HepG2 (cell line): Measurements from ENCODE around the gene ZPR1. TPM values are rescaled to one million over a fixed set of nuclear protein-coding genes. Genes with fewer than 3 reads are reported as not detected.

Experiments used
- ARID5B ChIP-seq: IDR thresholded peaks from 2 replicates; pipeline ENCODE4 v1.4.0; 2020; ENCODE audit warnings: mild to moderate bottlenecking, missing genetic modification reagents
- EHMT2 ChIP-seq: fragments of 200-600 bp; sonication (generic); IDR thresholded peaks from 2 replicates; pipeline ENCODE4 v1.7.0; 2017; ENCODE audit warnings: antibody characterized with exemption, low read depth, low read length, borderline replicate concordance
- FOXK1 ChIP-seq: sonication (generic); formaldehyde crosslinking; IDR thresholded peaks from 2 replicates; pipeline ENCODE4 v1.4.0; 2020; ENCODE audit warnings: low read depth, missing genetic modification reagents, borderline replicate concordance
- HHEX ChIP-seq: IDR thresholded peaks from 2 replicates; pipeline ENCODE4 v1.6.1; 2016; ENCODE audit warnings: control low read depth
- HNRNPUL1 ChIP-seq: fragments of 200-400 bp; formaldehyde crosslinking; IDR thresholded peaks from 2 replicates; pipeline ENCODE4 v1.6.1; 2017; ENCODE audit warnings: low read depth, mild to moderate bottlenecking, low read length, moderate library complexity
- NCOA2 ChIP-seq: sonication (generic); formaldehyde crosslinking; IDR thresholded peaks from 2 replicates; pipeline ENCODE4 v1.8.0; 2022; ENCODE audit warnings: inconsistent platforms
- NFKB2 ChIP-seq: sonication (generic); formaldehyde crosslinking; IDR thresholded peaks from 2 replicates; pipeline ENCODE4 v1.4.0; 2020; ENCODE audit warnings: missing genetic modification reagents, borderline replicate concordance
- PPARG ChIP-seq: conservative IDR thresholded peaks from 2 replicates; pipeline ENCODE4 v1.6.1; 2016; ENCODE audit warnings: missing biosample characterization, missing genetic modification reagents
- SNAI1 ChIP-seq: sonication (generic); formaldehyde crosslinking; IDR thresholded peaks from 2 replicates; pipeline ENCODE4 v1.5.0; 2020; ENCODE audit warnings: mild to moderate bottlenecking, missing genetic modification reagents, borderline replicate concordance
- SP2 ChIP-seq: sonication (generic); formaldehyde crosslinking; IDR thresholded peaks from 2 replicates; pipeline ENCODE4 v1.5.1; 2020; ENCODE audit warnings: mild to moderate bottlenecking, missing genetic modification reagents
- SP4 ChIP-seq: sonication (generic); formaldehyde crosslinking; IDR thresholded peaks from 2 replicates; pipeline ENCODE4 v1.8.1; 2023; ENCODE audit warnings: mild to moderate bottlenecking, missing genetic modification reagents
- ZBTB34 ChIP-seq: sonication (generic); formaldehyde crosslinking; IDR thresholded peaks from 2 replicates; pipeline ENCODE4 v1.8.0; 2022; ENCODE audit warnings: mild to moderate bottlenecking, missing genetic modification reagents
- ZC3H13 ChIP-seq: sonication (generic); formaldehyde crosslinking; IDR thresholded peaks from 2 replicates; pipeline ENCODE4 v1.8.1; 2023; ENCODE audit warnings: mild to moderate bottlenecking, missing genetic modification reagents, moderate library complexity
- ZFP37 ChIP-seq: sonication (generic); formaldehyde crosslinking; IDR thresholded peaks from 2 replicates; pipeline ENCODE4 v1.4.0; 2020; ENCODE audit warnings: missing genetic modification reagents, borderline replicate concordance
- ZNF768 ChIP-seq: sonication (generic); formaldehyde crosslinking; IDR thresholded peaks from 2 replicates; pipeline ENCODE4 v1.4.0; 2020; ENCODE audit warnings: missing genetic modification reagents
- ZNF816 ChIP-seq: sonication (generic); formaldehyde crosslinking; IDR thresholded peaks from 2 replicates; pipeline ENCODE4 v1.8.0; 2022; ENCODE audit warnings: missing genetic modification reagents, mild to moderate bottlenecking, borderline replicate concordance
- ZNF878 ChIP-seq: sonication (generic); formaldehyde crosslinking; IDR thresholded peaks from 2 replicates; pipeline ENCODE4 v1.8.1; 2023; ENCODE audit warnings: mild to moderate bottlenecking, missing genetic modification reagents, moderate library complexity
- ZNF879 ChIP-seq: sonication (generic); formaldehyde crosslinking; IDR thresholded peaks from 2 replicates; pipeline ENCODE4 v1.8.1; 2023; ENCODE audit warnings: missing genetic modification reagents
- polyA plus RNA-seq, 8 experiments: library from polyadenylated mRNA; depleted of rRNA in 3 of 8; stranded (reverse) in 7 of 8; unstranded in 1 of 8; fragments of >200 nt; fragmentation: Illumina TruSeq in 4 of 8; extraction: Trizol in 4 of 8; gene quantifications; 2 replicates each; pipeline versions ENCODE4 v1.2.1 to v1.2.3, GENCODE V29; 2011 to 2016; ENCODE audit warnings: low read depth in 4 of 8, missing spikeins in 1 of 8, mixed read lengths in 1 of 8; ENCODE audit not compliant: insufficient read depth in 1 of 8
- total RNA-seq, 5 experiments: library from RNA; depleted of rRNA; stranded (reverse); fragments of >200 nt; fragmentation: Illumina TruSeq; extraction: Trizol; gene quantifications; 2 replicates each; pipeline ENCODE4 v1.2.3, GENCODE V29; 2016; ENCODE audit warnings: low read depth in 1 of 5
- TF ChIP-seq, protein P1 (sequence below): sonication (generic); formaldehyde crosslinking; IDR thresholded peaks from 2 replicates; pipeline ENCODE4 v1.5.1; 2020; ENCODE audit warnings: missing genetic modification reagents, mild to moderate bottlenecking, borderline replicate concordance
- TF ChIP-seq, protein P2 (sequence below): sonication (generic); formaldehyde crosslinking; IDR thresholded peaks from 2 replicates; pipeline ENCODE4 v1.8.0; 2022; ENCODE audit warnings: missing genetic modification reagents, mild to moderate bottlenecking, borderline replicate concordance
- TF ChIP-seq, protein P3 (sequence below): sonication (generic); formaldehyde crosslinking; IDR thresholded peaks from 2 replicates; pipeline ENCODE4 v1.5.0; 2020; ENCODE audit warnings: missing genetic modification reagents

Gene ZPR1
- total and polyA plus RNA-seq, 2 of the 13 experiments (the other 11 are each of a cell fraction or from before 2014, with no cell fraction given): 40.0 to 79.3 TPM

DNA sequence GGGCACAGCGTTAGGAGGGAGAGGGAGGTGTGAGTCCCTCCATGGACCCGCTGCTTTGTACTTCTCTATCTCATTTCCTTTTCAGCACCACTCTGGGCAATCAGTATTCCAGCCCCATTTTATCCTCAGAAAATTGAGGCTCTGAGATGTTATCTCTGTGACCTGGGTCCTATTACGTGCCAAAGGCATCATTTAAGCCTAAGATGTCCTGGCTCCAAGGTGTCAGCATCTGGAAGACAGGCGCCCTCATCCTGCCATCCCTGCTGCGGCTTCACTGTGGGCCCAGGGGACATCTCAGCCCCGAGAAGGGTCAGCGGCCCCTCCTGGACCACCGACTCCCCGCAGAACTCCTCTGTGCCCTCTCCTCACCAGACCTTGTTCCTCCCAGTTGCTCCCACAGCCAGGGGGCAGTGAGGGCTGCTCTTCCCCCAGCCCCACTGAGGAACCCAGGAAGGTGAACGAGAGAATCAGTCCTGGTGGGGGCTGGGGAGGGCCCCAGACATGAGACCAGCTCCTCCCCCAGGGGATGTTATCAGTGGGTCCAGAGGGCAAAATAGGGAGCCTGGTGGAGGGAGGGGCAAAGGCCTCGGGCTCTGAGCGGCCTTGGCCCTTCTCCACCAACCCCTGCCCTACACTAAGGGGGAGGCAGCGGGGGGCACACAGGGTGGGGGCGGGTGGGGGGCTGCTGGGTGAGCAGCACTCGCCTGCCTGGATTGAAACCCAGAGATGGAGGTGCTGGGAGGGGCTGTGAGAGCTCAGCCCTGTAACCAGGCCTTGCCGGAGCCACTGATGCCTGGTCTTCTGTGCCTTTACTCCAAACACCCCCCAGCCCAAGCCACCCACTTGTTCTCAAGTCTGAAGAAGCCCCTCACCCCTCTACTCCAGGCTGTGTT, 41.1 kb upstream of the ZPR1 start (continued):
- TF ChIP-seq ZNF878 (CRISPR knock-in tag): 0 out of 2 replicates have a peak, but pooled peaks have one; percentile 73
- TF ChIP-seq EHMT2: no peak
- TF ChIP-seq, protein P1, sequence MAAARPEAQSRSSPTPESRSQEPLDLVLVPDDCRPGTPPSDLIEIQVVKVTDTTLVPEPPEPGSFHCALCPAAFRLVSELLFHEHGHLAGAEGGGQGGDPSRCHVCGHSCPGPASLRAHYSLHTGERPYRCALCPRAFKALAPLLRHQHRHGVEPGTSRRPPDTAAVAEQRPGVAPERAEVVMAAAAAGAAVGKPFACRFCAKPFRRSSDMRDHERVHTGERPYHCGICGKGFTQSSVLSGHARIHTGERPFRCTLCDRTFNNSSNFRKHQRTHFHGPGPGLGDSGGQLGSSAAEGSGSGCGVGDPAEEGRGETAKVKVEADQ (CRISPR knock-in tag): no peak
- peak; percentile 74 for TF ChIP-seq ARID5B
- TF ChIP-seq NCOA2 (CRISPR knock-in tag): peak; percentile 95
- TF ChIP-seq NFKB2 (CRISPR knock-in tag): peak; percentile 50; the same call in 1 of the 2 replicates
- 0 out of 2 replicates have a peak, but pooled peaks have one; percentile 9 for TF ChIP-seq ZNF879 (CRISPR knock-in tag)
- TF ChIP-seq HNRNPUL1: no peak
- no peak for TF ChIP-seq SNAI1 (CRISPR knock-in tag)
- 0 out of 2 replicates have a peak, but pooled peaks have one; percentile 32 for TF ChIP-seq ZNF768 (CRISPR knock-in tag)
- no peak; the same call in 1 of the 2 replicates for TF ChIP-seq ZBTB34 (CRISPR knock-in tag)
- TF ChIP-seq, protein P2, sequence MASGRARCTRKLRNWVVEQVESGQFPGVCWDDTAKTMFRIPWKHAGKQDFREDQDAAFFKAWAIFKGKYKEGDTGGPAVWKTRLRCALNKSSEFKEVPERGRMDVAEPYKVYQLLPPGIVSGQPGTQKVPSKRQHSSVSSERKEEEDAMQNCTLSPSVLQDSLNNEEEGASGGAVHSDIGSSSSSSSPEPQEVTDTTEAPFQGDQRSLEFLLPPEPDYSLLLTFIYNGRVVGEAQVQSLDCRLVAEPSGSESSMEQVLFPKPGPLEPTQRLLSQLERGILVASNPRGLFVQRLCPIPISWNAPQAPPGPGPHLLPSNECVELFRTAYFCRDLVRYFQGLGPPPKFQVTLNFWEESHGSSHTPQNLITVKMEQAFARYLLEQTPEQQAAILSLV: peak; percentile 14
- TF ChIP-seq, protein P3, sequence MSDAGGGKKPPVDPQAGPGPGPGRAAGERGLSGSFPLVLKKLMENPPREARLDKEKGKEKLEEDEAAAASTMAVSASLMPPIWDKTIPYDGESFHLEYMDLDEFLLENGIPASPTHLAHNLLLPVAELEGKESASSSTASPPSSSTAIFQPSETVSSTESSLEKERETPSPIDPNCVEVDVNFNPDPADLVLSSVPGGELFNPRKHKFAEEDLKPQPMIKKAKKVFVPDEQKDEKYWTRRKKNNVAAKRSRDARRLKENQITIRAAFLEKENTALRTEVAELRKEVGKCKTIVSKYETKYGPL: no peak
- TF ChIP-seq HHEX: peak; percentile 19; the same call in 1 of the 2 replicates
- no peak for TF ChIP-seq ZFP37 (CRISPR knock-in tag)
- peak; percentile 42; the same call in 1 of the 2 replicates for TF ChIP-seq ZC3H13 (CRISPR knock-in tag)
- TF ChIP-seq FOXK1 (CRISPR knock-in tag): peak; percentile 63; the same call in 1 of the 2 replicates
- TF ChIP-seq SP4 (CRISPR knock-in tag): peak; percentile 45; the same call in 1 of the 2 replicates
- peak; percentile 93 for TF ChIP-seq PPARG (CRISPR knock-in tag)
- no peak for TF ChIP-seq SP2 (CRISPR knock-in tag)
- TF ChIP-seq ZNF816: 0 out of 2 replicates have a peak, but pooled peaks have one; percentile 19
